Thyroid gland (tissue), 4 donors: ENCODE measurements around the gene SART3. TPM values are rescaled to one million over a fixed set of nuclear protein-coding genes. Genes with fewer than 3 reads are reported as not detected.
"Not testable (repeated sequence)": the region's sequence is repeated elsewhere in the genome, so short reads cannot be mapped to it uniquely, and the experiment has no call there.

Source experiments
- DNase-seq, 2 donors: peaks; one replicate each; pipeline ENCODE4 v3.0.0-alpha.2; 2019
- H3K27ac ChIP-seq, 3 donors: fragments of 200-600 bp; sonication (generic); 1 replicate in 2 of 3; 2 replicates in 1 of 3; pipeline ENCODE4 v1.5.1; 2016 to 2019; ENCODE audit warnings: mild to moderate bottlenecking in 1 of 3, moderate library complexity in 1 of 3
- H3K27me3 ChIP-seq: fragments of 200-600 bp; sonication (generic); one replicate; pipeline ENCODE4 v1.5.1; 2019
- H3K36me3 ChIP-seq, 2 donors: fragments of 200-600 bp; sonication (generic); one replicate each; pipeline ENCODE4 v1.5.1; 2016 to 2019
- H3K4me1 ChIP-seq, 2 donors: fragments of 200-600 bp; sonication (generic); one replicate each; pipeline ENCODE4 v1.5.1; 2017 to 2019
- H3K4me3 ChIP-seq, 3 donors: fragments of 200-600 bp; sonication (generic); replicated peaks in 1 of 3; 1 replicate in 2 of 3; 2 replicates in 1 of 3; pipeline ENCODE4 v1.5.1; 2016; ENCODE audit warnings: mild to moderate bottlenecking in 1 of 3
- H3K9me3 ChIP-seq: fragments of 200-600 bp; sonication (generic); one replicate; pipeline ENCODE4 v1.5.1; 2017
- CTCF ChIP-seq, 6 experiments: fragments of 200-600 bp in 3 of 6; fragments of 450-650 bp in 3 of 6; sonication (generic) in 3 of 6; IDR thresholded peaks; one replicate each; pipeline ENCODE4 v1.5.1; 2016 to 2019; ENCODE audit warnings: antibody characterized with exemption in 6 of 6, mild to moderate bottlenecking in 2 of 6, inconsistent platforms in 1 of 6, moderate library complexity in 1 of 6
- POLR2A ChIP-seq, 2 donors: fragments of 450-650 bp; IDR thresholded peaks; one replicate each; pipeline ENCODE4 v1.6.1; 2017; ENCODE audit warnings: antibody characterized with exemption in 2 of 2, mild to moderate bottlenecking in 2 of 2, moderate library complexity in 1 of 2
- WGBS, 2 donors: methylation state at CpG; one replicate each; pipeline ENCODE4 v1.1.5; 2017; 5-methylcytosine and 5-hydroxymethylcytosine counted together
- intact Hi-C: fragments of 100-400 bp; cut with DNase I; formaldehyde crosslinking; loops from one replicate; pipeline ENCODE4 v1.15.1; 2023
- total RNA-seq, 4 donors: library from RNA; depleted of rRNA; stranded (reverse); fragments of >200 nt; gene quantifications; one replicate each; pipeline ENCODE4 v1.2.3, GENCODE V29; 2016

The SART3 gene
- total RNA-seq, 4 donors from 2014 or later: 64.2 to 117 (median 80.0) TPM

- no peak overlapping the region for H3K27ac ChIP-seq
- no peak for DNase-seq
- TF ChIP-seq POLR2A (IDR thresholded peaks at IDR 0.05) (no peak), CTCF (IDR thresholded peaks at IDR 0.05) (no peak)
- no peaks in the 10 kb centered on the region for H3K27me3 ChIP-seq
- H3K9me3 ChIP-seq: no peaks in the 10 kb centered on the region
- H3K36me3 ChIP-seq: no peaks in the 10 kb centered on the region
- WGBS, 2 donors: 85 to 86% methylated on average over 2 of the region's 2 CpGs
- no peaks in the 10 kb centered on the region for H3K4me1 ChIP-seq
- intact Hi-C loops: no loop called here
- H3K4me3 ChIP-seq: no peak overlapping the region
Measured at GRCh38 chr12:108491256-108491655, 69.7 kb downstream of the SART3 start.

- not testable (repeated sequence) for DNase-seq
Measured at GRCh38 chr12:108487029-108487428, 73.9 kb downstream of the SART3 start.

GRCh38 chr12:108485371-108485770 lies 75.6 kb downstream of the SART3 start:
- DNase-seq, H3K4me1 ChIP-seq, intact Hi-C loops, H3K9me3 ChIP-seq, H3K36me3 ChIP-seq, H3K4me3 ChIP-seq, H3K27me3 ChIP-seq, H3K27ac ChIP-seq: not testable (repeated sequence)
- WGBS, 2 donors: 64 to 74% methylated on average over 7 of the region's 7 CpGs

More at GRCh38 chr12:108487029-108487428, 73.9 kb downstream of the SART3 start:
- H3K4me3 ChIP-seq, intact Hi-C loops, H3K27ac ChIP-seq, H3K36me3 ChIP-seq, H3K27me3 ChIP-seq, H3K9me3 ChIP-seq, H3K4me1 ChIP-seq: not testable (repeated sequence)
- WGBS, 2 donors: 96 to 97% methylated on average over 4 of the region's 4 CpGs

GRCh38 chr12:108484845-108485244 lies 76.1 kb downstream of the SART3 start:
- Histone ChIP-seq H3K27me3 (no peaks in the 10 kb centered on the region), H3K27ac (no peak overlapping the region), H3K4me3 (no peak overlapping the region), H3K4me1 (no peaks in the 10 kb centered on the region), H3K36me3 (no peaks in the 10 kb centered on the region), H3K9me3 (no peaks in the 10 kb centered on the region)
- DNase-seq: no peak
- intact Hi-C loops: no loop called here
- WGBS, 2 donors: 72 to 81% methylated on average over 2 of the region's 2 CpGs
- TF ChIP-seq POLR2A (IDR thresholded peaks at IDR 0.05): no peak
- no peak for TF ChIP-seq CTCF (IDR thresholded peaks at IDR 0.05)

GRCh38 chr12:108484431-108484830 lies 76.5 kb downstream of the SART3 start:
- no peak for TF ChIP-seq POLR2A (IDR thresholded peaks at IDR 0.05)
- H3K27ac ChIP-seq: no peak overlapping the region
- intact Hi-C loops: no loop called here
- H3K36me3 ChIP-seq: no peaks in the 10 kb centered on the region
- H3K4me3 ChIP-seq: no peak overlapping the region
- H3K4me1 ChIP-seq: no peaks in the 10 kb centered on the region
- 69 to 70% methylated on average over 2 of the region's 2 CpGs for WGBS, 2 donors
- H3K9me3 ChIP-seq: no peaks in the 10 kb centered on the region
- H3K27me3 ChIP-seq: no peaks in the 10 kb centered on the region
- DNase-seq: no peak

GRCh38 chr12:108483213-108484059 lies 77.5 kb downstream of the SART3 start:
- intact Hi-C loops: no loop called here
- Histone ChIP-seq H3K27ac (no peak overlapping the region), H3K4me3 (no peak overlapping the region), H3K4me1 (no peaks in the 10 kb centered on the region), H3K27me3 (no peaks in the 10 kb centered on the region), H3K36me3 (no peaks in the 10 kb centered on the region), H3K9me3 (no peaks in the 10 kb centered on the region)
- no peak for DNase-seq
- WGBS, 2 donors: 63 to 67% methylated on average over 6 of the region's 6 CpGs
- TF ChIP-seq POLR2A (IDR thresholded peaks at IDR 0.05) (no peak), CTCF (IDR thresholded peaks at IDR 0.05) (no peak)
